GM12878 (cell line): Measurements from ENCODE around the gene SLC5A10. TPM values are rescaled to one million over a fixed set of nuclear protein-coding genes. Genes with fewer than 3 reads are reported as not detected.

Experiments
- ATAC-seq: fragments of 200-7000 bp; cut with Tn5 transposase; 3 replicates; pipeline ENCODE4 v1.9.1; 2020; ENCODE audit warnings: mild to moderate bottlenecking, moderate library complexity
- BruUV-seq: library from RNA; stranded (reverse); fragments of 400-500 nt; replicated peaks from 2 replicates; lab custom pipeline; 2021; lab: Mats Ljungman, UMichigan
- CTCF ChIA-PET: fragments of 300-600 bp; sonication (Branson Sonifier 250); formaldehyde crosslinking; extraction: SDS; loops from one replicate; lab custom pipeline; 2021; ENCODE audit warnings: inconsistent platforms; lab: Yijun Ruan, JAX
- POLR2A ChIA-PET: fragments of 350-600 bp; formaldehyde crosslinking; extraction: SDS; loops from one replicate; lab custom pipeline; 2021; ENCODE audit warnings: inconsistent platforms; lab: Charles Lee
- RAD21 ChIA-PET: fragments of 300-600 bp; sonication (Branson Sonifier 250); formaldehyde crosslinking; loops from one replicate; lab custom pipeline; 2023; ENCODE audit warnings: antibody characterized with exemption; ENCODE audit not compliant: unreplicated experiment; lab: Charles Lee
- SMC1A ChIA-PET: fragments of 300-600 bp; sonication (Branson Sonifier 250); formaldehyde crosslinking; loops from one replicate; lab custom pipeline; 2023; ENCODE audit not compliant: unreplicated experiment, uncharacterized antibody; lab: Charles Lee
- DNase-seq: peaks from one replicate; pipeline ENCODE4 v3.0.0-alpha.2; 2011; ENCODE audit warnings: low read depth, low spot score
- FAIRE-seq: peaks from 3 replicates; lab custom pipeline; 2011; peaks lifted over from hg19 to GRCh38; lab: Jason Lieb, UNC
- H2AFZ ChIP-seq: 2 replicates; pipeline ENCODE4 v1.6.0; 2011; ENCODE audit warnings: low read depth, low read length, control low read depth; ENCODE audit not compliant: control insufficient read depth
- H3K27ac ChIP-seq: 2 replicates; pipeline ENCODE4 v1.5.1; 2011; ENCODE audit warnings: control low read depth; ENCODE audit not compliant: control insufficient read depth, insufficient read depth
- H3K27me3 ChIP-seq, 2 experiments: replicated peaks in 1 of 2; 2 replicates each; pipeline versions ENCODE4 v1.6.0 to v1.6.1; 2011; ENCODE audit warnings: low read length in 1 of 2; ENCODE audit not compliant: control insufficient read depth in 2 of 2, insufficient read depth in 2 of 2
- H3K36me3 ChIP-seq, 2 experiments: 2 replicates each; pipeline ENCODE4 v1.5.1; 2011; ENCODE audit warnings: low read length in 1 of 2; ENCODE audit not compliant: control insufficient read depth in 2 of 2, insufficient read depth in 2 of 2
- H3K4me1 ChIP-seq: 2 replicates; pipeline ENCODE4 v1.6.1; 2011; ENCODE audit warnings: mild to moderate bottlenecking, low read length, moderate library complexity, mixed read lengths; ENCODE audit not compliant: control insufficient read depth, insufficient read depth
- H3K4me2 ChIP-seq: 2 replicates; pipeline ENCODE4 v1.6.0; 2011; ENCODE audit warnings: control low read depth; ENCODE audit not compliant: control insufficient read depth, insufficient read depth
- H3K4me3 ChIP-seq: fragments of 200-600 bp; sonication (generic); 2 replicates; pipeline ENCODE4 v1.5.1; 2016
- H3K79me2 ChIP-seq: 2 replicates; pipeline ENCODE4 v1.6.0; 2011; ENCODE audit warnings: low read length; ENCODE audit not compliant: control insufficient read depth, insufficient read depth
- H3K9ac ChIP-seq: 2 replicates; pipeline ENCODE4 v1.8.0; 2011; ENCODE audit warnings: low read length, control low read depth, mixed read lengths; ENCODE audit not compliant: control insufficient read depth, insufficient read depth
- H3K9me3 ChIP-seq: replicated peaks from 3 replicates; pipeline ENCODE4 v1.5.1; 2011; ENCODE audit warnings: mild to moderate bottlenecking, low read length; ENCODE audit not compliant: control insufficient read depth, insufficient read depth
- H4K20me1 ChIP-seq: 2 replicates; pipeline ENCODE4 v1.6.0; 2011; ENCODE audit not compliant: control insufficient read depth, insufficient read depth
- CBFB ChIP-seq: IDR thresholded peaks from 2 replicates; pipeline ENCODE4 v1.6.1; 2016; ENCODE audit warnings: antibody characterized with exemption, low read depth
- EGR1 ChIP-seq, 2 experiments: IDR thresholded peaks; 1 replicate in 1 of 2; 2 replicates in 1 of 2; pipeline ENCODE4 v1.6.1; 2011 to 2012; ENCODE audit warnings: low read depth in 2 of 2, low read length in 2 of 2, borderline replicate concordance in 1 of 2, mild to moderate bottlenecking in 1 of 2, moderate library complexity in 1 of 2
- EZH2 ChIP-seq: IDR thresholded peaks from 2 replicates; pipeline ENCODE4 v1.6.1; 2012; ENCODE audit warnings: low read depth, mild to moderate bottlenecking, control low read depth, inconsistent platforms, low read length, borderline replicate concordance; ENCODE audit not compliant: control insufficient read depth
- IRF4 ChIP-seq: IDR thresholded peaks from 2 replicates; pipeline ENCODE4 v1.6.1; 2011; ENCODE audit warnings: low read depth, low read length
- MYB ChIP-seq: fragments of 150-350 bp; IDR thresholded peaks from 2 replicates; pipeline ENCODE4 v1.6.1; 2014; ENCODE audit warnings: mild to moderate bottlenecking, low read depth, low read length, borderline replicate concordance
- MYC ChIP-seq: IDR thresholded peaks from 2 replicates; pipeline ENCODE4 v1.6.1; 2011; ENCODE audit warnings: mild to moderate bottlenecking, low read length, moderate library complexity, inconsistent platforms; ENCODE audit not compliant: insufficient read depth, insufficient replicate concordance, insufficient read length, severe bottlenecking
- NFIC ChIP-seq: IDR thresholded peaks from 2 replicates; pipeline ENCODE4 v1.6.1; 2012; ENCODE audit warnings: low read depth, mild to moderate bottlenecking, inconsistent platforms, low read length, moderate library complexity
- TCF3 ChIP-seq: IDR thresholded peaks from 2 replicates; pipeline ENCODE4 v1.6.1; 2012; ENCODE audit warnings: low read depth, mild to moderate bottlenecking, low read length, borderline replicate concordance; ENCODE audit not compliant: insufficient read depth
- ZNF687 ChIP-seq: fragments of 450-650 bp; IDR thresholded peaks from 2 replicates; pipeline ENCODE4 v1.6.1; 2017; ENCODE audit warnings: mild to moderate bottlenecking, moderate library complexity
- WGBS: methylation state at CpG from one replicate; pipeline ENCODE4 v1.1.6; 2016; ENCODE audit warnings: low lambda C conversion rate; ENCODE audit not compliant: insufficient replicate concordance, insufficient coverage; ENCODE audit errors: missing lambda C conversion rate; 5-methylcytosine and 5-hydroxymethylcytosine counted together
- in situ Hi-C: fragments of 300-500 bp; cut with MboI; formaldehyde crosslinking; loops from 9 replicates; pipeline ENCODE4 v1.14.3; 2018; ENCODE audit warnings: mixed read lengths
- intact Hi-C: fragments of 100-400 bp; cut with micrococcal nuclease; formaldehyde crosslinking; loops from one replicate; pipeline ENCODE4 v1.14.2; 2022; ENCODE audit not compliant: unreplicated experiment
- polyA plus RNA-seq, 11 experiments: library from polyadenylated mRNA; depleted of rRNA in 4 of 11; unstranded in 6 of 11; stranded (reverse) in 5 of 11; fragments of >200 nt; fragmentation: Nextera tagmentation in 4 of 11; fragmentation: Illumina TruSeq in 1 of 11; extraction: Ambion mirVana in 4 of 11; extraction: Trizol in 1 of 11; gene quantifications; 1 replicate in 1 of 11; 2 replicates in 10 of 11; pipeline versions ENCODE4 v1.2.1 to v1.2.3, GENCODE V29; 2011 to 2016; ENCODE audit warnings: inconsistent platforms in 2 of 11, missing spikeins in 2 of 11, low read depth in 1 of 11
- total RNA-seq, 4 experiments: library from RNA; depleted of rRNA in 3 of 4; stranded (reverse); fragments of >200 nt in 3 of 4; fragmentation: Illumina TruSeq in 1 of 4; extraction: Trizol in 1 of 4; gene quantifications; 2 replicates each; pipeline versions ENCODE4 v1.2.1 to v1.2.3, GENCODE V29; 2013 to 2021

SLC5A10 gene
- total and polyA plus RNA-seq, 10 of the 15 experiments (the other 5 are each of a cell fraction or from before 2014, with no cell fraction given): under 0.01 to 0.18 (median 0.07) TPM; not detected in 4

DNA sequence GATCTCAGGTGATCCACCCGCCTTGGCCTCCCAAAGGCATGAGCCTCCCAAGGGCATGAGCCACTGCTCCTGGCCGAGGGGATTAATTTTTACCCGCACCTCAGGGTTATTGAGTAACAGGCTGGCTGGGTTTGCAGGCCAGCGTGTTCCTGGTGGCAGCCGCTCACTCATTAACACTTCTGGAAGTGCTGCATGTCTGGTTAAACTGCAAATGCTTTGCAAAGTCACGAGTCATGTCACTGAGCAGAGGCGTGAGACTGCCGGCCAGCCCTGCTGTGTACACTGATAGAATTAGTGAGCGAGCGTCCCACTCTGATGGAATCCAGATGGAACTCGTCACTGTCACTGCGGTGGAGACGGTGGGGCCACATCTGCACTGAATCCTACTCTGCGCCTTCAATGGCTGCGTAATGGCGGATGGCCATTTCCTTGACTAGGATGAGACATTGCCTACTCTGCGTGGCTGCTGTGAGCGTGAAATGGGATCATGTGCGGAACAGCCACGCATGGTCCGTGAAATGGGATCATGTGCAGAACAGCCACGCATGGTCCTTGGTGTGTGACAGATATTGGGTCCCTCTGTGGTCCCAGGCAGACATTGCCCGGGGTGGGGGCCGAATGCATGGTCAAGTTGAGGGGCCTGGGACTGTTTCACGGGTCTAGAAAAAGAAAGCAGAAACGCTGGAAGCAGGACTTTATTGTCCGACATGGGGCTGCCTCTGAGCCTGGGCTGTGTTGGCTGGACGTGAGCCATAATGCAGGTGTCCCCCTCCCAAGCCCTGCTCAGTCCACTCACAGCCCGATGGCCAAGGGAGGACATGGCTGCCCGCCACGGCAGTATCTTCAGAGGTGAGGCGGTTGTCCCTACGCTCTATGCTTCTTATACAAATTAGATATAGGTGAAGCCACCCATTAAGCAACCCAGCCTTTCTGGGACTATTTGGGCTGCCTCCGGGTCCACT, 740 bp upstream of the SLC5A10 start:
- intact Hi-C loops (no loop called here), in situ Hi-C loops (no loop called here)
- FAIRE-seq: no peak
- Histone ChIP-seq H3K27ac (no peak overlapping the region), H4K20me1 (no peaks in the 10 kb centered on the region), H3K9me3 (no peaks in the 10 kb centered on the region), H3K79me2 (no peaks in the 10 kb centered on the region), H3K4me3 (no peak overlapping the region), H3K36me3 (no peaks in the 10 kb centered on the region), H2AFZ (no peak overlapping the region), H3K4me2 (no peak overlapping the region), H3K4me1 (no peaks in the 10 kb centered on the region), H3K27me3 (no peaks in the 10 kb centered on the region; a peak in 1 of 4 replicates), H3K9ac (no peak overlapping the region)
- ATAC-seq: no peak
- BruUV-seq: no TSS peak
- ChIA-PET RAD21 (interaction anchor here (1.3 kb wide), 1 partner anchor 13 kb away, joined by 3 read pairs; no protein-coding TSS in a partner anchor), CTCF (interaction anchor here (1.4 kb wide), 1 partner anchor 10 kb away, joined by 4 read pairs; no protein-coding TSS in a partner anchor), POLR2A (no interaction called here), SMC1A (interaction anchor here (0.9 kb wide), 1 partner anchor 13 kb away, joined by 3 read pairs; no protein-coding TSS in a partner anchor)
- WGBS: 67% methylated on average over 34 of the region's 34 CpGs
- TF ChIP-seq EZH2: no peak
- TF ChIP-seq TCF3: no peak
- no peak for TF ChIP-seq CBFB
- no peak for TF ChIP-seq MYB
- no peak for DNase-seq

- in situ Hi-C loops (no loop called here), intact Hi-C loops (no loop called here)
- no peaks in the 10 kb centered on the region for H3K4me1 ChIP-seq
- ChIA-PET CTCF (no interaction called here), SMC1A (no interaction called here), RAD21 (no interaction called here)
- H3K4me3 ChIP-seq: no peak overlapping the region
- ATAC-seq (no peak), DNase-seq (no peak), FAIRE-seq (no peak)
- no peaks in the 10 kb centered on the region for H3K9me3 ChIP-seq
- H3K4me2 ChIP-seq: no peak overlapping the region
- no peaks in the 10 kb centered on the region for H3K36me3 ChIP-seq
- BruUV-seq: no TSS peak
- H4K20me1 ChIP-seq: no peaks in the 10 kb centered on the region
- no peak overlapping the region for H3K9ac ChIP-seq
- 73% methylated on average over 14 of the region's 14 CpGs for WGBS
- no peak for TF ChIP-seq EGR1 (IDR thresholded peaks at IDR 0.05; ENCODE audit: borderline replicate concordance in 1 of 2, low read depth in 2 of 2, low read length in 2 of 2)
- no peak for TF ChIP-seq NFIC
- TF ChIP-seq ZNF687: no peak
- TF ChIP-seq MYC: no peak
- TF ChIP-seq IRF4: no peak
- TF ChIP-seq, all 136 proteins: peak for 0
- H3K27me3 ChIP-seq: no peaks in the 10 kb centered on the region; a peak in 1 of 4 replicates
- no peak overlapping the region for H2AFZ ChIP-seq
- H3K27ac ChIP-seq: no peak overlapping the region
- no peaks in the 10 kb centered on the region for H3K79me2 ChIP-seq
- POLR2A ChIA-PET: no interaction called here
Observed at GRCh38 chr17:18953231-18953728, 1.3 kb downstream of the SLC5A10 start.
